ENCODE measurements around the gene MAML2.
A peak's percentile ranks its signal among the peaks of the same experiment; 100 is the strongest.
"Not testable (repeated sequence)": the region's sequence is repeated elsewhere in the genome, so short reads cannot be mapped to it uniquely, and the experiment has no call there.

MAML2 gene

DNA sequence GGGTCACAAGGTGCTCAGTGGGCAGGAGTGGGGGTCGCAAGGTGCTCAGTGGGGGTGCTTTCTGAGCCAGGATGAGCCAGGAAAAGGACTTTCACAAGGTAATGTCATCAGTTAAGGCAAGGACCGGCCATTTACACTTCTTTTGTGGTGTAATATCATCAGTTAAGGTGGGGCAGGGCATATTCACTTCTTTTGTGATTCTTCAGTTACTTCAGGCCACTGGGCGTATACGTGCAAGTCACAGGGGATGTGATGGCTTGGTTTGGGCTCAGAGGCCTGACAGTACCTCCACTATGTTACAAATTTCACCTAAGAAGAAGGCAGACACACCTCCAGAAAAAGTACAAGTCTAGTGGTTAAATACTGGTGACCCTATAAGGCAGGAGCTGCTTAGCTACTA is 162.1 kb downstream of the MAML2 start:
- in situ Hi-C loops (cut with MboI; ENCODE audit: low pct_unique_long_range_greater_than_20kb, low sequenced_read_pairs); DNase-seq: not testable (repeated sequence)

DNA sequence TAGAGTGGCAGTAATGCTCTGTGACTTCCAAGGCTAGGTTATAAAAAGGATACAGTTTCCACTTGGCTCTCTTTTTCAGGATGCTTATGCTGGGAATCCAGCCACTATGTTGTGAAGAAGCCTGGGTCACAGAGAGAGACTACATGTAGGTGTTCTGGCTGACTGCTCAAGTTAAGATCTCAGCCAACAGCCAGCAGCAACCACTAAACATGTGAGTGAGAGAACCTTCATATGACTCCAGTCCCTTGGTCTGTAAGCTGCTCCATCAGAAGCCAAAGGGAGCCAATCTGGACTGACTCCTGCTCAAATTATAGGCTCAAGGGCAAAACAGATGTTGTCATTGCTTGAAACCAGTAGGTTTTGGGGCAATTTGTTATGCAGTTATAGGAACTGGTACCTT is 162.7 kb downstream of the MAML2 start:
- in situ Hi-C loops (cut with MboI; ENCODE audit: low pct_unique_long_range_greater_than_20kb, low sequenced_read_pairs) = no loop called here
- no peak for DNase-seq

DNA sequence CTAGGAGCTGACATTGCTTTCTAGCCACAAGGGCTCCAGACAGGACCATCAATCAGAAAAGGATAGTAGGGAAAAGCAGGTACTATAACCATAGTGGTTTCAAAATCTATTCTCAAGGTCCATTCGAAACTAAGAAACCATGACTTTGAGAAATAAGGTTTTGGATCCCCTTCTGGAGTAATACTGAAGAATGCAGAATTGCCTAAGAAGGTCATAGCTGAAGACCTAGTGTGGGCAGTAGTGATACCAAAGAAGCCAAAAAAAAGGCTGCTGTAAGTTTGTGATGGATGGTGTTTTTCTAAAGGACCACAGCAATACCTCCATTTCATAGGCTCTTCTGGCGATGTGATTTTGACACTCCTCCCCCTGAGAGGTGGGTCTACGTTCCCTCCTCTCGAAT is 163.1 kb downstream of the MAML2 start:
- no peak for DNase-seq
- in situ Hi-C loops (cut with MboI; ENCODE audit: low pct_unique_long_range_greater_than_20kb, low sequenced_read_pairs) = no loop called here

DNA sequence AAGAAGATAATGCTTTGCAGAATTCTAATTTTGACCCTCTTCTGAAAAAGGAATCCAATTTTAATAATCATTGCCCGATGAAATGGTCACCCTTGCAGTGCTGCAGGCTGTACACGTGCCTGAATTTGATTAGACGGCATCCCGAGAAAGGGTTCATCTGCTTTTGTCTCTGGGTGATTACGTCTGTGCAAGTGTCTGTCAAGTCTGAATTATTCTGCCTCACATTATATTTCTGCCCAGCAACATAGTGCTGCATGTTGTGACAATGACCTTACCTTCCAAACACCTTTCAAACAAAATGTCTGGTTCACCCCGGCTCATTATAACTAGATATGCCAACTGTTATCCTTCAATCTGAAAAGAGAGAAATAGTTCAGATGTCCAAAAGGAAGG is 164.1 kb downstream of the MAML2 start:
- DNase-seq = no peak
- in situ Hi-C loops (cut with MboI; ENCODE audit: low pct_unique_long_range_greater_than_20kb, low sequenced_read_pairs) = no loop called here

DNA sequence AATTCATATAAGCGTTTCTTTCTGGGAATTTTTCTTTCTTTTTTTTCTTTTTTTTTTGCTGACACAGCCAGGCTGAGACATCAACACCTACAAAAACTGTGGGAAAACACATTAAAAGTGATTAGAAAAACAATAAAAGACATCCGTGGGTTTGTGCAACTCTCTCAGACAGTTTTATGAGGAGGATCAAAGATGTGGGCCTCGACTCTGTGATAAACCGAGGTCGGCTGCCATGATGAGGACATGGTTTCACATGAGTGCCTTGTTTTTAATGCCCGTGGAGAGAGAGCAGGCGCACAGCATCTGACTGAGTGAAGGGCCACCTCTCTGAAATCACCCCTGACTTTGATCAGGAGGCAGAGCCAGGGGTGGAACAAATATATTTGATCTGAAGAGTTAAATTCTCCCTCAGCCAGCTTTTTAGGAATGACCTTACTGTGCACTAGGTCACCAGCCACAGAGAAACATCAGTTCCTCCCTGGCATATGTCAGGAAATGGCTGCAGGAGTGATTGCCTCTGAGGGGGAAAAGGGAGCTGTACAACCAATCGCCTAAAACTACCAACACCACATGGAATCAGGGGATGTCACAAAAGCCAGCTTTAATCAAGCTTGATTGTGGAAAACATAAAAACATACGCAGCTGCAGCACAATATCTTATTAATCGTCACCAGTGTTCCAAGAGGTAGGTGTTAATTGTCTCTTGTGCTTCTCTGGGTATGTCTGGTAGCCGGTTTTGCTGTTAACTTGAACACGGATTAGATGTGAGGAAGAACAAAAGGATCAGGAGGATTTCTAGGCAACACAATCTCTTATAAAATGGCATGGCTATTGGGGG is 164.7 kb downstream of the MAML2 start:
- in situ Hi-C loops (cut with MboI; ENCODE audit: low pct_unique_long_range_greater_than_20kb, low sequenced_read_pairs) = no loop called here
- peak; percentile 30 for DNase-seq

DNA sequence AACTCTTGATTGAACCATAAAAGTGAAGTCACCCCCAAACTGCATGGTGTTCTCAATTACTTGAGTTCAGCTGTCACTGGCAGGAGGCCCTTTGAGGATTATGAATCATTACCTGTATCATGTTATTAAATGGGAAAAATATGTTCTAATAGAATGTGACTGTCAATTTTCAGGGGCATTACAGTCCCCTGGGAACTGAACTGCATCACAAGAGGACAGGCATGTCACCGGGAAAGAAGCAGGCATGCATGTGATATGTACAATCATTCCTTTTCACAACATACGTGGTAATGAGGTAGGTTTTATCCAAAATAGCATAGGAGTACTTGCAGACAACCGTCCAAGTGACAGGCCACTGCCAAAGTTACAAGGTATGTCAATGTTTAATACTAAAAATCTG is 165.8 kb downstream of the MAML2 start:
- in situ Hi-C loops (cut with MboI; ENCODE audit: low pct_unique_long_range_greater_than_20kb, low sequenced_read_pairs) = no loop called here
- no peak for DNase-seq

DNA sequence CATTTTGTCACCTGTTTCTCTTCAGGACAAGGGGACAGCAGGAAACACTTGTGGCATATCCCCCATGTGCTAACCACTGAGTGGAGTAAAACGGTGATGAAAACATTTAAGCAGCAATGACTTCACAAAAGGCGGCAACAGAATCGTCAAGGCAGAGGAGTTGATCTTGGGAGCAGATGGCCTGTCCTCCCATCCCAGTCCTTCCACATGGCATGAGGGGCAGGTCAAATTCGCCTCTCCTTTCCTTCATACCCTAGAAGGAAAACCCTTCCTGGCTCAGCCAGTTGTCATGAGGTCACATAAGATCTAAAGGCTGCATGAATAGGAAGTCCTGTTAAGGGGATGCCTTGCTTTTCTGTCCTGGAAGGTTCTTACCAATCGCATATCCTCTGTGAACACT is 169.1 kb downstream of the MAML2 start:
- no peak for DNase-seq
- in situ Hi-C loops (cut with MboI; ENCODE audit: low pct_unique_long_range_greater_than_20kb, low sequenced_read_pairs) = no loop called here

DNA sequence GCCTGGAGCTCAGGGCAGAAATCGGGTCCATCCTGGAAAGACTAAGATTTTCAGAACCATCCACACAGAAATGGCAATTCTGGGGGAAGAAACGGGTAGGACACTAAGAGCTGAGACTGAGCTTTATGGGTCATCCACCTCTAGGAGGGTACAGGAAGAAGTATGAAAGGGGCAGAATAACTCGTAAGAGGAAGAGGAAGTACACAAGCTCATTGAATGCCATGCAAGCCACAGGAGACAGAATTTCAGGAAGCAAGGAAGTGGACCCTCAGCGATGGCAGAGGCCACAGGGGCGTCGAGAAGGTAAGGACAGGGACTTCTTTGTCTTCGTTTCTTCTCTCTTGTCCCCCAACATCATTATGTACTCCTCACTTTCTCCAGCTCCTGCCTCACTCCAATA is 169.6 kb downstream of the MAML2 start:
- in situ Hi-C loops (cut with MboI; ENCODE audit: low pct_unique_long_range_greater_than_20kb, low sequenced_read_pairs) = no loop called here
- peak; percentile 53 for DNase-seq

DNA sequence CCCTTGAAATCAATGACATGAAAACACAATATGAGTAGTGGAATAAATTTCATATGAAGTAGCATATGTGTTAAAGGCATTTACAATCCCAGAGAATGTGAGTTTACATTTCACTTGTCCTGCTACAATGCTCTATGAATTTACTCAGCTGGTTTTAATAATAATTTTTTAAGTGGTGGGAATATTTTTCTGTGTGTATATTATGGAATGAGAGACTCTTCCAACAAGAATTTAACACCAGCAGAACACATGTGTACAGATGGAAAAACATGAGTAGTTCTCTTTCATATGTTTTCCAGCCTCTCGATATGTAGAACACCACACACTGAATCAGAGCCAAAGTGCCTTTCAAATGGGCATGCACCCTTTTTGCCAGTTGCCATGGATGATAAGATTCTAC is 170.4 kb downstream of the MAML2 start:
- in situ Hi-C loops (cut with MboI; ENCODE audit: low pct_unique_long_range_greater_than_20kb, low sequenced_read_pairs) = no loop called here

DNA sequence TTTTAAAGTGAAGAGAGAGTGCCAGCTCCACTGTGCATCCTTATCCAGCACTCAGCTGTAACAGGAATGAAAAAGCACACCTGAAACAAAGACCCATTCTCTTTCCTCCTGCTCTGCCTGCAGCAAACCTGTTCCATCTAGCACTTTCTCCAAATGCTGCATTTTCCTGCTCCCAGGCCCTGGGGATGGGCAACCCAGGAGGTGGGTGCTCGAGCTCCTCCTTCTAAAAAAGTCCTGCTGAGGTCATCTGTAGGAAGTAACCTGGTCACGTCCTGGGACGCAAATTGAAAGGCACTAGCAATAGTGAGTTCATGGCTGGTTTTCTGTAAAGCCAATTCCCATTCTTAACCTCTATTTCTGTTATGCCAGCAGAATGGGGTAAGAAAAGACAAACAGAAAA is 173.7 kb downstream of the MAML2 start:
- DNase-seq = no peak
- in situ Hi-C loops (cut with MboI; ENCODE audit: low pct_unique_long_range_greater_than_20kb, low sequenced_read_pairs) = no loop called here

More for the DNA sequence above, 170.4 kb downstream of the MAML2 start:
- DNase-seq = no peak

DNA sequence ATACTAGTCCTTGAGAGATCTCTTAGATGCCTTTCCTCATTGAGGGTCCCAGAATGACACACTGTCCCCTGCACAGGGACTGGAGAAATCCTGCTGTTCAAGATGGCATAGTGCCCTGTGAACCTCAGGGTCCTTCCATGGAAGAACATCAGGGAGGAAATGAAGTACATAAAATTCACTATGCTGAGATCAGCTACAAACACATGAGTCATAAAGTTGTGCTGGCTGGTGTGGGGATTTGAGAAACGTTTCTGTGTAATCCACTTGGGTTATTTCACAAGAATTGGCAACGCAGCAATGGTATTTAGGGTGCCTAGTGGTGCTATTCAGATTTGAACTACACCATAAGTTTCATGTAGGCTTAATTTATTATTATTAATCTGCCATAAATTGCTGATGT is 174.4 kb downstream of the MAML2 start:
- DNase-seq = no peak

DNA sequence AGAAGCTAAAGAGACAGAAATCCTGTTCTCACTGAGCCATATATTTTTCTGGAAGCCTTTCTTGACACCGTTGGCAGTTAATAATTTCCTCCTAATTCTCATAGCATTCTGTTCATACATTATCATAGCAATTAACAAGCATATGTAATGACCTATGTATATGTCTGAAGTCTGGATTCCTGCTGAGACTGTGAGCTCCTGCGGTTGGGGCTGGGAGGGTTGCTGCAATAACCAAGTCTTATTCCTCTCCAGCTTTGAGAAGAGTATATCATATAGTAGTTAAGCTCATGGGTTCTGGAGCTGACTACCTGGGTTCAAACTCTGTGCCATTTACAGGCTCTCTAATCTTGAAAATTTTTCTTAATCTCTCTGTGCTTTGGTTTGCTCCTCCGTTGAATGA is 175.2 kb downstream of the MAML2 start:
- in situ Hi-C loops (cut with MboI; ENCODE audit: low pct_unique_long_range_greater_than_20kb, low sequenced_read_pairs) = no loop called here
- DNase-seq = no peak

More for the DNA sequence above, 174.4 kb downstream of the MAML2 start:
- in situ Hi-C loops (cut with MboI; ENCODE audit: low pct_unique_long_range_greater_than_20kb, low sequenced_read_pairs) = no loop called here

DNA sequence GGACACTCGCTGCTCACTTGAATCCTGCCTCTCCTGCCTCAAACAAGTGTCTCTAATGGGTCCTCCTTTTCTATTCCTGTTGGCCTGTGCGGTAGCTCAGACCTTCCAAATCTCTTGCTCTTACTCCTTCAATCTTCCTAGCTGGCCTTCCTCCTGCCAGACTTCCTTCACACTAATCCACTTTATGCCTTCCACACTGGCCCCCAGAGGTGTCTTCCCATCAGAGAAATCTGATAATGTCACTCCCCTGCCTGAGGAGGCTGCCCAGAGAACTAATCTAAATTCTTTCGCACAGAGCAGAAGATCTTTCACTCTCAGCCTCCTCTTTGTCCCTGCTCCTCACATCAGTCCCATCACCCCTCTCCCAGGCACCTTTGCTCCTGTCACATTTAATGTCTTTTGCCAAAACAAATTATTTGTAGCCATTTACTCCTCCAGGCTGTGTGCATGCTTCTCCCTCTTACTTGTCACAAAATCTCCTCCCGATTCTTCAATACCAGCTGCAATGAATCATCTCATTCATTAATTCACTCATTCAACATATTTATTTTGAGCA is 175.7 kb downstream of the MAML2 start:
- in situ Hi-C loops (cut with MboI; ENCODE audit: low pct_unique_long_range_greater_than_20kb, low sequenced_read_pairs) = no loop called here
- no peak for DNase-seq

DNA sequence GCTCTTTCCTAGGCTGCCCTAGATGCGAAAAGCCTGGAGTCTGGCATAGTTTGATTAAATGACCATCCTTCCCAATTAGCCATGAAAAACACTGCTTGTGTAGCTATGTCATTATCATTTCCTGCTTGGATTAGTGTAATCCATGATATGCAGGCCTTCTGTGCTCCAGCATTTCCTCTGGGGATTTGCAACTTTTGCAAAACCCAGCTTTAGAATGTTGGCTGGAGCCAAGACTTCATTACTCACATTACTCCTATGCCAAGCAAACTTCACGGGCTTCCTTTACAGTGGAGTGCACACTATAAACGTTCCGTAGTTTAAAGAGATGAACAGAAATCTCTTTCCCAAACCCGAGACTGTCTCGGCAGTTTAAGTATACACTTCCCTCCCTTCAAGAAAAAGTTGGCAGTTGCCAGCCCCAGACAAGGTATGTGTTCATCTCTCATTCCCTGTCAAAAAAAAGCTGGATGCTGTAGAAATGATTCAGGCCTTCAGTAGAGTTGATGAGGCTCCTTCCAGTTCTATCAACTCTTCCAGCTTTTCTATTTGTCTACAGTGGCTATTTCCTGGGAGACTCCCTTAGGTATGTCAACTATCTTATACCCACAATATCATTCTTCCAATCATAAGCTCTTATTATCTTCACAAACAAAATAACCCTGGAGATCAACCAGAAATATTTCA is 180.0 kb downstream of the MAML2 start:
- in situ Hi-C loops (cut with MboI; ENCODE audit: low pct_unique_long_range_greater_than_20kb, low sequenced_read_pairs) = no loop called here
- DNase-seq = no peak

DNA sequence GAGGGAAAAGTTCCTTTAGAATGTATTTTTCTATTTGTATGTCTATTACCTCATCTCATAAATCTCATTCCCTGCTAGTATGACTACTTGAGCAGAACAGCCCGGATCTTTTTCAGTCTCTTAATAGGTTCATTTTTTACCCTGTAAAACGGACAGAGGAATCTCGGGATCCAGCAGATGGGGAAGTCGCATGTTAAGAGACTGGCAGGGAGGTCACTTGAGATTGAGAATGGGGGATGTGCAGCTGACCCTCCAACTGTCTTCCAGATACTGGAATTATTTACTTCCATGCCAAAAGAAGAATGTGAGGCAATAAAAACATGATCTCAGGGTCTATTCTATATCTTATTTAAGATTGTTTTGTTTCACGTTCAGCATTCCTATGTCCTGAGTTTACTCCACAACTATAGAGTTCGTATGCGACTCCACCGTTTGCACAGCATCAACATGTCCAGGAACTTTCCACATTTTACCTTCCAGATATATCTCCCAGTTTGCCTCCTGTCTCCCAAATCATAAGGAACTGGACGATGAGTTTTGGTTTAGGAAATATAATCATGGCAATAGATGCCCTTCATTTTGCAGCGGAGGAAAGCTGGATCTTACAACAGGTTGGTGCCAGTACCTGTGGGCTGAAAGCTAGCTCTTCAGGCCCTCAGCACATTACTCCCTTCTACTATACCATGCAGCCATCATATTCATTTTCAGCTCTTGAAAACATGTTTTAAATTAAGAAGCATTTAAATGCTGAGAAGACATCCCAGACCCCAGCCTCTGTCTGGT is 181.5 kb downstream of the MAML2 start:
- in situ Hi-C loops (cut with MboI; ENCODE audit: low pct_unique_long_range_greater_than_20kb, low sequenced_read_pairs) = no loop called here
- no peak for DNase-seq

DNA sequence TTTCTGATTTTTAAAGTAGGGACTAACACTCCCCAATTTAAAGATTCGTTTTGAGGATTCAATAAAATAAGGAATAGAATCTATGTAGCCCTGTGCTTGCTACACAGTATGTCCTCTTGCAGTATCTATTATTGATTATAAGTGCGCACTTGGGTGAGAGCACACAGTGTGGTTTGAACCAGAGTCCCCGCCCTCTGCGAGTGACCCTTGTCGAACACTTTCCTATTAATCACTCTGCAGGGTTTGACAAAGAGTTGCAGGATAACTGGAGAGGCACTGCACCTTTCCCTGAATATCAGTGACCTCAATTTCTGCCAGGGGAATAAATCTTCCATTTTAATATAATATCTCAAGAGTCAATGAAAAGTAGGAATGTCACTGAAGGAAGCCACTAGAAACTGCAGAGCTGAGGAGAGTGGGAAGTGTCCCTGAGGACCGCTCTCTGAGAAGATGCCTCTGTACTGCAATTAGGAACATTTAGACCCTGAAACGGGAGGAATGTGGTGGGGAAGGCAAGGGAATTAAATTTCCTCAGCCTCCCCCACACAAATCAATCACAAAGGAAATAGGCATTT is 182.2 kb downstream of the MAML2 start:
- no peak for DNase-seq
- in situ Hi-C loops (cut with MboI; ENCODE audit: low pct_unique_long_range_greater_than_20kb, low sequenced_read_pairs) = no loop called here

DNA sequence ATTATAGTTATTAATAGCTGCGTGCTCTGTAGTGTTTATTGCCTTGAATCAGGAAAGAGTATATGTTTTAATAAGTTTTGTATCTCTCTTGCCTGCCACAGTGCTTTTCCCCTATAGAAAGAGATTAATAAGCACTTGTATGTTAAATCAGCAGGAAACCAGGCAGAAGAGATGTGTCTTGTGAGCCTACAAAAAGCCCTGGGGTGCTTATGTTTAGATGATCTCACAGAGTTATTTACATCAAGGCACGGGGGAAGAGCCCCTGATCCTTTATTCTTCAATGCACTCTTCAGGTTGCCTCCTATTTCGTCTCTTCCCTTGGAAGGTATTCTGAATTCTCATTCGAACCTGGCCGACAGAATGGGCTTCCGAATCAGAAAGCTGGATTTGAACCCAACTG is 183.0 kb downstream of the MAML2 start:
- in situ Hi-C loops (cut with MboI; ENCODE audit: low pct_unique_long_range_greater_than_20kb, low sequenced_read_pairs) = no loop called here
- DNase-seq = no peak

DNA sequence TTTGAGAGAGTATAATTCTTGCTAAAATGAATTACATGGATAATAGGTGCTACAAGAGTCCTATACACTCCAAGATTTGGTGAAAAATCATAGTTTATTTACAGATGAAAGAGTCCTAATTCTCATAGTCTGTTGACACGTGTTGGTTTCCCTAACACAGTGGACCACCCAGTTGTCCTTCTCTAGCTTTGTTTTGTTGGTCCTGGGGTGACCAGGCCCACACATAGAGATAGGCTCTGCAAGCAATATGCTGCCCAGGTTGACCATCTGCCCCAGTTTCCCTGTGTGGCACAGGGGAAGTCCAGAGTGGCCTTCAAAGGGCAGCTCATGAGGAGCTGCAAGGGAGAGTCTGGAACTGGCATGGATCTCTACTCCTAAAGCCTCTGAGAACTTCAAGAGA is 184.9 kb downstream of the MAML2 start:
- no peak for DNase-seq
- in situ Hi-C loops (cut with MboI; ENCODE audit: low pct_unique_long_range_greater_than_20kb, low sequenced_read_pairs) = no loop called here

DNA sequence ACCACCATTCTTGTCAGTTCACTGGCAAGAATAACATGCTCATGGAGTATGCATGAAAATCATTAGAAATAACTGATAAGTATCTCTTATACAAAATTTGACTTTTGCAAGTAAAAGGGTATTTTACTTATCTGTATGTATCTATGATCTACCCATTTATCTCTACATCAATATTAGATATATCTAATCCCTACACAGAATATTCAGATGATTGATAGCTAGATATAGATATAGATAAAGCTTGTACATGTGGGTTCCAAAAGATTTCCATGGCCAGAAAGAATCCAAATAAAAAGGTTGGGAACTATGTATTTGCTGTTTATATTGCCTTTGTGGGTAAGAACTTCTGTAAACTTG is 185.5 kb downstream of the MAML2 start:
- in situ Hi-C loops (cut with MboI; ENCODE audit: low pct_unique_long_range_greater_than_20kb, low sequenced_read_pairs) = no loop called here
- DNase-seq = no peak

DNA sequence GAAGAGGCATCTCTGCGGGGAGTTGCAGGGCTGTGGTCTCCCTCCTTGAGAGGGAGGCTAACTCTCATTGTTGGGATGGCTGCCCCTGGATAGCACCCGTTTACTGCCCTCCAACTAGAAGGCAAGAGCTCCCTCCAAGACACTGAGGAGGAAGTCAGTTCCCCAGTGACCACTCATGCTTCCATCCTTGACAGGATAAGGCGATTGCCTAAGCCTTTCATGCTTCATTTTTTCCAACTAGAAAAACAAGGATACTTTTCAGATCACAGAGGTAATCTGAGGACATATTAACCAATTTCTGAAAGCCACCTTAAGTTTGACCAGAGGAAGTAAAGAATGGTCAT is 186.6 kb downstream of the MAML2 start:
- DNase-seq = no peak
- in situ Hi-C loops (cut with MboI; ENCODE audit: low pct_unique_long_range_greater_than_20kb, low sequenced_read_pairs) = no loop called here

Data from KBM-7 (cell line).